Type B pancreatic cell (in vitro differentiated cells): Measurements from ENCODE around the gene ABCB1. TPM values are rescaled to one million over a fixed set of nuclear protein-coding genes. Genes with fewer than 3 reads are reported as not detected.

ENCODE experiments used
- DNase-seq: peaks from one replicate; pipeline ENCODE4 v3.0.0; 2021; ENCODE audit warnings: mixed read lengths; ENCODE audit not compliant: unreplicated experiment; ENCODE audit errors: extremely low spot score
- H3K27ac Mint-ChIP-seq: 2 replicates; pipeline ENCODE4 v1.8.0; 2021; ENCODE audit warnings: mild to moderate bottlenecking, mixed read lengths
- H3K27me3 Mint-ChIP-seq: 2 replicates; pipeline ENCODE4 v1.8.0; 2021; ENCODE audit warnings: mixed read lengths
- H3K36me3 Mint-ChIP-seq: 2 replicates; pipeline ENCODE4 v1.8.0; 2021; ENCODE audit warnings: mixed read lengths
- H3K4me1 Mint-ChIP-seq: one replicate; pipeline ENCODE4 v1.8.0; 2021; ENCODE audit warnings: mixed read lengths; ENCODE audit not compliant: unreplicated experiment
- H3K4me3 Mint-ChIP-seq: 2 replicates; pipeline ENCODE4 v1.8.0; 2021; ENCODE audit warnings: mild to moderate bottlenecking, mixed read lengths
- H3K9me3 Mint-ChIP-seq: 2 replicates; pipeline ENCODE4 v1.8.0; 2021; ENCODE audit warnings: mixed read lengths
- CTCF ChIP-seq: fragments of 200-600 bp; sonication (generic); conservative IDR thresholded peaks from 2 replicates; pipeline ENCODE4 v1.5.0; 2021; ENCODE audit warnings: antibody characterized with exemption, mild to moderate bottlenecking
- total RNA-seq: library from RNA; stranded (reverse); gene quantifications from 2 replicates; pipeline ENCODE4 v1.2.1, GENCODE V29; 2021; ENCODE audit warnings: low replicate concordance

The ABCB1 gene
- total RNA-seq, 1 donor from 2014 or later: 31.3 TPM

- DNase-seq: no peak
- no peak for TF ChIP-seq CTCF
- Mint-ChIP-seq H3K36me3 (no peaks in the 10 kb centered on the region), H3K27me3 (peaks cover 5% of the 10 kb centered on the region), H3K9me3 (no peaks in the 10 kb centered on the region), H3K4me3 (no peak overlapping the region), H3K27ac (no peak overlapping the region), H3K4me1 (peaks cover 7% of the 10 kb centered on the region)
Observed at GRCh38 chr7:87513735-87514335, 86.8 kb downstream of the ABCB1 start.

- no peaks in the 10 kb centered on the region for H3K36me3 Mint-ChIP-seq
- peaks cover 5% of the 10 kb centered on the region for H3K27me3 Mint-ChIP-seq
- no peak overlapping the region for H3K4me3 Mint-ChIP-seq
- peaks cover 7% of the 10 kb centered on the region for H3K4me1 Mint-ChIP-seq
- no peak for DNase-seq
- H3K27ac Mint-ChIP-seq: no peak overlapping the region
- no peak for TF ChIP-seq CTCF
- H3K9me3 Mint-ChIP-seq: no peaks in the 10 kb centered on the region
Observed at GRCh38 chr7:87512906-87513305, 87.8 kb downstream of the ABCB1 start.

GRCh38 chr7:87511510-87511909 is 89.2 kb downstream of the ABCB1 start:
- no peak overlapping the region for H3K27ac Mint-ChIP-seq
- H3K9me3 Mint-ChIP-seq: no peaks in the 10 kb centered on the region
- H3K4me1 Mint-ChIP-seq: peaks cover 7% of the 10 kb centered on the region
- no peak for TF ChIP-seq CTCF
- DNase-seq: no peak
- H3K27me3 Mint-ChIP-seq: peaks cover 8% of the 10 kb centered on the region
- no peaks in the 10 kb centered on the region for H3K36me3 Mint-ChIP-seq
- no peak overlapping the region for H3K4me3 Mint-ChIP-seq

- Mint-ChIP-seq H3K4me1 (peaks cover 7% of the 10 kb centered on the region), H3K4me3 (no peak overlapping the region), H3K27me3 (peaks cover 8% of the 10 kb centered on the region), H3K27ac (no peak overlapping the region), H3K36me3 (no peaks in the 10 kb centered on the region), H3K9me3 (no peaks in the 10 kb centered on the region)
- TF ChIP-seq CTCF: no peak
- DNase-seq: no peak
Observed at GRCh38 chr7:87510411-87510875, 90.2 kb downstream of the ABCB1 start.

GRCh38 chr7:87507446-87507845 is 93.2 kb downstream of the ABCB1 start:
- H3K9me3 Mint-ChIP-seq: no peaks in the 10 kb centered on the region
- H3K4me1 Mint-ChIP-seq: peaks cover 7% of the 10 kb centered on the region
- DNase-seq: no peak
- peak; percentile 47 for TF ChIP-seq CTCF
- peaks cover 4% of the 10 kb centered on the region for H3K27me3 Mint-ChIP-seq
- no peaks in the 10 kb centered on the region for H3K36me3 Mint-ChIP-seq
- H3K4me3 Mint-ChIP-seq: no peak overlapping the region
- no peak overlapping the region for H3K27ac Mint-ChIP-seq
